Activated naive CD8-positive, alpha-beta T cell treated with anti-CD3 and anti-CD28 coated beads, Interleukin-2, amount 50 U/mL, for 24 hours (primary cell): ENCODE results near the gene AASS.

Experiments used
- ATAC-seq: fragments of 150-1000 bp; cut with Tn5 transposase; one replicate; pipeline ENCODE4 v1.10.0; 2021
- DNase-seq: peaks from one replicate; pipeline ENCODE4 v3.0.0; 2021
- H3K27ac Mint-ChIP-seq: one replicate; pipeline ENCODE4 v1.8.0; 2021; ENCODE audit warnings: mild to moderate bottlenecking, mixed read lengths
- H3K27me3 Mint-ChIP-seq: one replicate; pipeline ENCODE4 v1.8.0; 2021; ENCODE audit warnings: mixed read lengths
- H3K36me3 Mint-ChIP-seq: one replicate; pipeline ENCODE4 v1.8.0; 2021; ENCODE audit warnings: low read depth, mixed read lengths
- H3K4me1 Mint-ChIP-seq: one replicate; pipeline ENCODE4 v1.8.0; 2021; ENCODE audit warnings: mixed read lengths
- H3K4me3 Mint-ChIP-seq: one replicate; pipeline ENCODE4 v1.8.0; 2021; ENCODE audit warnings: mild to moderate bottlenecking, moderate library complexity, mixed read lengths
- H3K9me3 Mint-ChIP-seq: one replicate; pipeline ENCODE4 v1.8.0; 2021; ENCODE audit warnings: mixed read lengths

AASS gene

DNA sequence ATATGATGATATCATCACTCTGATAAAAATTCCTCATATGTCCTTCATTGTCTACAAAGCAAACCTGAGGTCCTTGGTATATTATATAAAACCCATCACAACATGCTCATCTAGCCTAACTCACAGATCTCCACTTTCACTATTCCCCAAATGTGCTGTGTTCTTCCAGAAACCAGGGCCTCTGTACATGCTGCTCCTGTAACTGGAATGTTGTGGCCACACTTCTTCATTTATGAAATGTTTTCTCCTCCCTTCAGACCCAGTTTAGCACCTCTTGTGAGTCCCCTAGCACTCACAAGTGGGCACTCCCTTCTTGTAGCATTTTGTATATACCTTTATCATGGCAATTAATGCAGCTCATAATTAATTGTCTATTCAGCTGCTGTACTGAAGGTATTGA is 61.9 kb downstream of the AASS start:
- ATAC-seq (no peak), DNase-seq (no peak)
- Mint-ChIP-seq H3K27me3 (no peaks in the 10 kb centered on the region), H3K27ac (no peak overlapping the region), H3K4me1 (no peaks in the 10 kb centered on the region), H3K9me3 (no peaks in the 10 kb centered on the region), H3K4me3 (no peak overlapping the region), H3K36me3 (no peaks in the 10 kb centered on the region)

DNA sequence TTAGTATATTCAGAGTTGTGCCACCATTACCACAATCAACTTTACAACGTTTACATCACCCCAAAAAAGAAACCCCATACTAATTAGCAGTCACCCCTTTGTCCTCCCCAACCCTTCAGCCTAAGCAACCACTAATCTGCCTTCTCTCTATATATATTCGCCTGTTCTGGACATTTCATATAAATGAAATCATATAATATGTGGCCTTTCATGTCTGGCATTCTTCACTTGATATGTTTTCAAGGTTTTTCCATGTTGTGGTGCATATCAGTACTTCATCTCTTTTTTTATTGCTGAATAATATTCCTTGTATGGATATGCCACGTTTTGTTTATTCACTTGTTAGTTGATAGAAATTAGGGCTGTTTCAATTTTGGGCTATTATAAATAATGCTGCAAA is 70.4 kb downstream of the AASS start:
- ATAC-seq (no peak), DNase-seq (no peak)
- Mint-ChIP-seq H3K4me1 (no peaks in the 10 kb centered on the region), H3K36me3 (no peaks in the 10 kb centered on the region), H3K27me3 (no peaks in the 10 kb centered on the region), H3K4me3 (no peak overlapping the region), H3K9me3 (no peaks in the 10 kb centered on the region), H3K27ac (no peak overlapping the region)

DNA sequence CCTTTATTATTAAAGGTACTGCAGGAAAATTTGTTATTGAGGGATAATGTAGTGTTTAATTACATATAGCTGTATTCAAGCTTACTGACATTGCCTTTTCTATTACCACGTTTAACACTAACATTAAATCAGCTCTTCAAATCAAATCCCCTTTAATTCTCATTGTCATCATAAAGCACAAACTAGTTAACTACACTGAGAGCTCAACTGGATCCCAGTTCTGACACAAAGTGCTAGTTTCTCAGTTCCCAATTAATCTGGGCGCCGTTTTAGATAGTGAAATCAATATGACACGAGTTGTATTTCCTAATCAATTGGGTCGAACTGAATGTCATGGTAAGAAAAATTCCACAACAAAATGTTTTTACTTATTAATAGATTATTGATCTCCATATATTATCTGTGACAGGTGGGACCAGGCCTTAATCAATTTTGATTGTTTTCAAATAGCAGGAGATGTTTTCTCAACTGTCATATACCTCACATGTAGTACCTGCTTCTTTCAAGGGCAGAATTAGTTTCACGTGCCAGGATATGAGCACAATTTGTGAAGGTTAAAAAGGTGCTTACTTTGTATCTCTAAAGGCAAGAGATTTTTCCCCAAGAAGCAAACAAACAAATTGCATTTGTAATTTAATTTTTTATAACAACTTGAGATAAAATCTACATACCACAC is 71.0 kb downstream of the AASS start:
- no peaks in the 10 kb centered on the region for H3K27me3 Mint-ChIP-seq
- H3K4me1 Mint-ChIP-seq = no peaks in the 10 kb centered on the region
- H3K4me3 Mint-ChIP-seq = no peak overlapping the region
- no peak for DNase-seq
- no peak for ATAC-seq
- no peaks in the 10 kb centered on the region for H3K9me3 Mint-ChIP-seq
- no peaks in the 10 kb centered on the region for H3K36me3 Mint-ChIP-seq
- no peak overlapping the region for H3K27ac Mint-ChIP-seq

DNA sequence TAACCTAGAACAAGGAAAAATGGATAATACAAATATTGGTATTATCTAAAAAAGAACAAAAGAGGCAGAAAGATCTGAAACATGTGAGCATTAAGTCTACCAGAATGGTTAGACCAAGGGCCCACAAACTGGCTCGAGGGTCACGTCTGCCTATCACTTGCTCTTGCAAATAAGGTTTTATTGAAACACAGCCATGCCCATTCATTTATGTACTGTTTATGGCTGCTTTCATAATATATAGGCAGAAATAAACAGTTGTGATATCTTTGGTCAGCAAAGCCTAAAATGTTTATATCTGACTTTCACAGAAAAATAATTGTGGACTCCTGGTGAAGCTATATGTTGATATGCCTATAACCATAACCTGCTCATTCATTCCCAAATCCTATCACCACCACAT is 71.8 kb downstream of the AASS start:
- ATAC-seq = no peak
- DNase-seq = no peak
- H3K36me3 Mint-ChIP-seq = no peaks in the 10 kb centered on the region
- H3K27me3 Mint-ChIP-seq = no peaks in the 10 kb centered on the region
- no peaks in the 10 kb centered on the region for H3K4me1 Mint-ChIP-seq
- no peak overlapping the region for H3K4me3 Mint-ChIP-seq
- no peaks in the 10 kb centered on the region for H3K9me3 Mint-ChIP-seq
- H3K27ac Mint-ChIP-seq = no peak overlapping the region

DNA sequence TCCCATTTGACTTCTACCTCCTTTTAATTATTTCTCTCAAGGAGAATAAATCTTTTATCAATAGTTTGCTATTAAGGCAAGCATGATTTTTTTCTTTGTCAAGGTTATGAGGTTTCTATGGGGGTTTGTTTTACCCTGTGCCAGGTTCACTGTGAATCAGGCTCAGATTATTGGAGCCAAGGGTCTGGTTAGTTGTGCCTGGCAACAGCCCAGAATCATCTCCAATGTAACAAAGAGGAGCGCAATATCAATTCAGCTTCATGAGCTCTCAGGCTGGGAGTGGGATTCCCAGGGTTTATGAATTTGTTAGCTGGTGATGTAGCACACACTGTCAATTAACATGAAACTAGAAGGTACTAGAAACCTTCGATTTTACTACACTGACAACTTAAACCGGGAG is 73.2 kb downstream of the AASS start:
- H3K4me1 Mint-ChIP-seq = no peaks in the 10 kb centered on the region
- ATAC-seq (no peak), DNase-seq (no peak)
- H3K27me3 Mint-ChIP-seq = no peaks in the 10 kb centered on the region
- H3K36me3 Mint-ChIP-seq = no peaks in the 10 kb centered on the region
- no peak overlapping the region for H3K4me3 Mint-ChIP-seq
- H3K27ac Mint-ChIP-seq = no peak overlapping the region
- no peaks in the 10 kb centered on the region for H3K9me3 Mint-ChIP-seq

DNA sequence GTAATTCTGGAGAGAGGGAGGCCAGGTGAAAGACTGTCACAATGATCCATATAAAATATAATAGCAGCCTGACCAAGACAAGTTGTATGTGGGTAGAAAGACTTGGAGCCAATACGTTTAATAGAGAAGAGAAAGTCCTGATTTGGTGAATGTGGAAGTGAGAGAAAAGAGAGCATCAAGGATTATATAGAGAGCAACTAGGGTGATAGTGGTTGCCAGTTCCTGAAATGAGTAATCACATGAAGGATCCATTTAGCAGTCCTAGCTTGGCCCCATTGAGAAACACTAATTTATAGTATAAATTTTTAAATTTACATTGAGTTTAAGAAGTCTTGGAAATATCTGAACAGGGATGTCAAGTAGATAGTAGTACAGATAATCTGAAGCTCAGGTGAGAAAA is 74.0 kb downstream of the AASS start:
- Mint-ChIP-seq H3K36me3 (no peaks in the 10 kb centered on the region), H3K27ac (no peak overlapping the region), H3K27me3 (no peaks in the 10 kb centered on the region), H3K4me1 (no peaks in the 10 kb centered on the region), H3K4me3 (no peak overlapping the region), H3K9me3 (no peaks in the 10 kb centered on the region)
- no peak for ATAC-seq
- no peak for DNase-seq

DNA sequence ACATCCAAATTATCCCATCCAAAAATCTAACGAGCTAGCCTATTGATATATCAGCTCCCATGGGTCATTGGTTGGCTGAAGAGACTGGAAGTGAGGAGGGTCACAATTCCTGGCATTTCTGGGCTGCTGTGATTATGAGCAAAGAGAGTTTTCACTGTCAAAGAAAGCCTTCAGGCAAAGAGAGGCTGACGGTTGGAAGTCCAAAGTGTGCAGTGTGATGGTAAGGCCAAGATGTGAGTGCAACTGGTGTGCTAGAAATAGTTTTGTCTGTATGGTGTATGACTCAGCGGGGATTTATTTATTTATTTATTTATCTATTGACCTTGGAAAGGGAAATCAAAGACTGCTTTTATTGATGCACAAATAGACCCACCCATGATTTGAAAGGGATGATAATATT is 75.0 kb downstream of the AASS start:
- ATAC-seq = no peak
- Mint-ChIP-seq H3K27me3 (no peaks in the 10 kb centered on the region), H3K36me3 (no peaks in the 10 kb centered on the region), H3K9me3 (no peaks in the 10 kb centered on the region), H3K27ac (no peak overlapping the region), H3K4me3 (no peak overlapping the region), H3K4me1 (no peaks in the 10 kb centered on the region)
- no peak for DNase-seq

DNA sequence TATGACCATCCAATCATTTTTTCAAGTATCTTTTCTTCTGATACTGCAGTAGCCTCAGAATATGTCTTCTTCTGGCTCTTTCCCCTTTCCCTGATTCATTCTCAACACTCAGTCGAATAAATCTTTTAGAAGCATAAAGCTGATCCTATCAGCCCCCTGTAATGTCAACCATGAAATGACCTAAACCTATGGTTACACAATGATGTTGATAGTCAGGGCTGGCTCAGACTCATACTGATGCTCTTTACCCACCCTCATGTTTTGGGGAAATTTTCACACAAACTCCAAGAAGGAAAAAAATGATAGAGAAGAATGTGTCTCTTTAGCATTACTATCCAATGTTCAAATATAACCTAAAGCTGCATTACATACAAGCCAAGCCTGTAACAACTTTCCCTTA is 76.0 kb downstream of the AASS start:
- no peak overlapping the region for H3K4me3 Mint-ChIP-seq
- H3K36me3 Mint-ChIP-seq = no peaks in the 10 kb centered on the region
- no peaks in the 10 kb centered on the region for H3K4me1 Mint-ChIP-seq
- no peaks in the 10 kb centered on the region for H3K9me3 Mint-ChIP-seq
- DNase-seq = no peak
- H3K27ac Mint-ChIP-seq = no peak overlapping the region
- no peaks in the 10 kb centered on the region for H3K27me3 Mint-ChIP-seq
- ATAC-seq = no peak

DNA sequence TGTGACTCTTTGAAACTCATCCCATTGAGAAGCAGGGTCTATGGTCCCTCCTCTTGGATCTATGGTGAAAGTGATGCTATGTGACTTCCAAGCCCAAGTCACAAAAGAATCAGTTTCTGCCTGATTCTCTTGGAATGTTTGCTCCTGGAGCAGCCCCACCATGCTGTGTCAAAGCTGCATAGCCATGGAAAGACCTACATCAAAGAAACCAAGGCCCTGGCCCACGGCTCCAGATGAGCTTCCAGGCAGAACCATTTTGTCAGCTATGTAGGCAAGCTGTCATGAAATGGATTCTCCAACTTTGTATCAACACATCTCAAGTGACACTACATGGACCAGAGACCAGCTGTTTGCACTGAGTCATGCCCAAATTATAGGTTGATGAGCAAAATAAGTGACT is 77.0 kb downstream of the AASS start:
- DNase-seq (no peak), ATAC-seq (no peak)
- no peak overlapping the region for H3K27ac Mint-ChIP-seq
- no peaks in the 10 kb centered on the region for H3K4me1 Mint-ChIP-seq
- H3K4me3 Mint-ChIP-seq = no peak overlapping the region
- H3K27me3 Mint-ChIP-seq = no peaks in the 10 kb centered on the region
- H3K9me3 Mint-ChIP-seq = no peaks in the 10 kb centered on the region
- H3K36me3 Mint-ChIP-seq = no peaks in the 10 kb centered on the region

DNA sequence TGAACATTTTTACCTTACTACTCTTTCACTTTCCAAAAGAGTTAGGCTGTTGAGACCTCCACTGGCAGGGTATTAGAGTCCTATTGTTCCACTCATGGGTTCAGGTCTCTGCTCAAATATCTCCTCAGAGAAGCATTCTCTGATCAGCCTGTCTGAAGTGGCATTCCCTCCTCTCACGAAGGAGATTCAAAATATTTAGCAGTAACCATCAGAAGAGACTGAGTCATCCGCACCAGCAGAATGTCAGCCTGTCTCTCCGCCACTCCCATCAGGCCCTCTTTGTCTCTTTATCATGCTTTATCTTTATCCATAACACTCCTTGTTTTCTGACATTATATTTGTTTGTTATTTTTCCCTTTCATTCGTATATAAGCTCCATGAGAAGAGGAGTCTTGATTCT is 79.1 kb downstream of the AASS start:
- H3K27me3 Mint-ChIP-seq = no peaks in the 10 kb centered on the region

DNA sequence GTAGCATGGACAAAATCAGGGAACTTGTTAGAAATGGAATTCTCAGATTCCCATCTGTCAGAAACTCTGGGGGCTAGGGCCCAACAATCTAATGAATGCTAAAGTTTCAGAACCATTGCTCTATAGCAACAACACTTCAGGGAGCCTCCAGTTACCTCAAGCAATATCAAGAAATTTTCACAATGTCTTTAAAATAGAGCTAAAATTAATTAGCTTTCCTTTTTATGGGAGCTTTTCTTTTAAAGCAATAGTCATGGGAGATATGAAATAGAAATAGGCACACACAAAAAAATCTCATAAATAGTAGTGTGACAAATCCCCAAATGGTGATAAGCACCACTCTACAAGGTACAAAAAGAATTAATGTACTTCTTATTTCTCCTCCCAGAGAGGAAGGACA is 80.9 kb downstream of the AASS start:
- Mint-ChIP-seq H3K36me3 (no peaks in the 10 kb centered on the region), H3K27me3 (no peaks in the 10 kb centered on the region), H3K4me1 (no peaks in the 10 kb centered on the region), H3K27ac (no peak overlapping the region), H3K9me3 (no peaks in the 10 kb centered on the region), H3K4me3 (no peak overlapping the region)
- DNase-seq (no peak), ATAC-seq (no peak)

More for the DNA sequence above, 79.1 kb downstream of the AASS start:
- H3K27ac Mint-ChIP-seq = no peak overlapping the region
- H3K36me3 Mint-ChIP-seq = no peaks in the 10 kb centered on the region
- H3K9me3 Mint-ChIP-seq = no peaks in the 10 kb centered on the region
- ATAC-seq (no peak), DNase-seq (no peak)
- H3K4me3 Mint-ChIP-seq = no peak overlapping the region
- H3K4me1 Mint-ChIP-seq = no peaks in the 10 kb centered on the region

DNA sequence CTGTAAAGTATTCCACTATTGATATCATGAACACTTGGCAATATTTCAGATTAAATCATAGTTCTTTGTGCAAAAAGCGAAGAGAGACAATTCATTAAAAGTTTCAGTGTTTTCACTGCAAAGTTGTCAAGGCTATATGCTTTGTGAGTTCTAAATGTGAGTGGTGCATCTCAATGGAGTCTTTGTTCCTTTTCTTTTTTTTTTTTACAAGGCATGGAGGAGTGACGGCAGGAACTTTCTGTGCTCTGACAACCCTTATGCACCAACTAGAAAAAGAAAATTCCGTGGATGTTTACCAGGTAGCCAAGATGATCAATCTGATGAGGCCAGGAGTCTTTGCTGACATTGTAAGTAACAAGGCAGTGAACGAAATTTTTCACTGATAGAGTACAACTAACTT is 84.5 kb downstream of the AASS start:
- Mint-ChIP-seq H3K4me3 (no peak overlapping the region), H3K9me3 (no peaks in the 10 kb centered on the region), H3K27ac (no peak overlapping the region), H3K4me1 (no peaks in the 10 kb centered on the region), H3K36me3 (no peaks in the 10 kb centered on the region), H3K27me3 (no peaks in the 10 kb centered on the region)
- ATAC-seq = no peak
- DNase-seq = no peak

DNA sequence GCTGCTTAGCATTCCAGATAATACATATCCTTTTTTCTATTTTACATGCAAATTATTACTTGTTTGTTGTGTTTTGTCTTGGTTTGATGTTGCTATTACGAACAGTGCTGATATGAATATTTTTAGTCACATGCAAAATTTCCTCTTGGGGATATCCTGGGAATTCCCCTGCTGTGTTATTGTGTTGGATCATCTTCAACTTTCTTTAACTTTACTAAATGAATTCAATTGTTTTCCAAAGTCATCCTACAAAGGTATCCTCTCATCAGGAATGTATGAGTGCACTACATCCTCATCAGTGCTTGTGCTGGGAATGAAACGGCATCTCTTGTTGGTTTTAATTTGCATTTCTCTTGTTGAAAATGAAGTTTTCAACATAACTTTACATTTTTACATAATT is 87.1 kb downstream of the AASS start:
- no peaks in the 10 kb centered on the region for H3K27me3 Mint-ChIP-seq
- H3K27ac Mint-ChIP-seq = no peak overlapping the region
- no peaks in the 10 kb centered on the region for H3K4me1 Mint-ChIP-seq
- H3K9me3 Mint-ChIP-seq = no peaks in the 10 kb centered on the region
- no peak overlapping the region for H3K4me3 Mint-ChIP-seq
- no peaks in the 10 kb centered on the region for H3K36me3 Mint-ChIP-seq
- ATAC-seq (no peak), DNase-seq (no peak)

DNA sequence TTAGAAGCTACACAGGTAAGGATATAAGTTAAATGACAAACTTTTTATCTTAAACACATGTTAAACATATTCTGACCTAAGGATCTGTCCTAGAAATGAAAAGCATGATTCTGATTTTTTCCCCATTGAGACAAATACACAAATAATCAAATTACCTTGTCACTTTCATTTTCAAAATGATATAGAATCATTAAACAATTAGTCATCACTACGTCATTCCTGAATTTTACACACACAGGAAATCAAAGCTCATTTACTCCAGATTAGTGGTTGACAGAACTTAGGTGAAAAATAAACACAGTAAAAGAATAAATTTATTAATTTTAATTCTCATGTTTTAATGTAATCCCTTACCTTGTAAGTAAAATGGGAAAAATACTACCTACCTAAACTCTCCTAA is 89.0 kb downstream of the AASS start:
- DNase-seq (no peak), ATAC-seq (no peak)
- H3K4me3 Mint-ChIP-seq = no peak overlapping the region
- H3K4me1 Mint-ChIP-seq = no peaks in the 10 kb centered on the region
- no peaks in the 10 kb centered on the region for H3K9me3 Mint-ChIP-seq
- H3K36me3 Mint-ChIP-seq = no peaks in the 10 kb centered on the region
- no peaks in the 10 kb centered on the region for H3K27me3 Mint-ChIP-seq
- H3K27ac Mint-ChIP-seq = no peak overlapping the region

DNA sequence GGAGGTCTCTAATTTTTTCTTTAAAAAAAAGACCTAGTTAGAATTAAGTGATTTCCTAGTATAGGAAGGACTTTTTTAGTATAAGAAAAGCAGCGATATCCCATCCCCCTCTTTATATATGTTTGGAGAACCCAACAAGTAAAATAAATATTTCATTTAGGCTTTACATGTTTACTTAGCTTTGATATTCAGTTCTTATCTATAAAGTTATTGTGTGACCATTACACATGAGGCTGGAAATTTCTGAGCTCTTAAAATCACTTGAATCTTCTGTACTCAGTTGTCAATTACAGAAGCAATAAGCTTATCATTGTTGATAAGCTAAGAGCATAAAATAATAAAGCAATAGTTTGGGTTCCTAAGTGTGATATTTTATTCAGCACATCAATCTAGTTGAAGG is 89.7 kb downstream of the AASS start:
- Mint-ChIP-seq H3K9me3 (no peaks in the 10 kb centered on the region), H3K4me3 (no peak overlapping the region), H3K27ac (no peak overlapping the region), H3K36me3 (no peaks in the 10 kb centered on the region), H3K27me3 (no peaks in the 10 kb centered on the region), H3K4me1 (no peaks in the 10 kb centered on the region)
- DNase-seq = no peak
- ATAC-seq = no peak

DNA sequence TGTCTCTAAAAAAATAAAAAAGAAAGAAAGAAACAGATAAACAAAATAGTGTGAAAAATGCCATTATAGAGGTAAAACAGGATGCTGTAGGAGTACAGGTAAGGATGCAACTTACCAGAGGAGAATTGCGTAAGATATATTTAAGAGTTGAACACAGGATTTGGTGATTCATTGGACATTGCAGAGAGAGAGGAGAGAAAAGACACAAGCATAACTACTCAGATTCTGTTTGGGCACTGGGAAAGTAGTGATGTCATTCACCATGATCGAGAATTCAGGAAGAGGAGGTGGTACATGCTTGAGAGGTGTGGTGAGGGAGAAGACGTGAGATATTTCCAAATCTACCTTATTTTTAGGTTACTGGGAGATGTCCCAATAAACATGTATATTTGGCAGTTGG is 97.6 kb downstream of the AASS start:
- Mint-ChIP-seq H3K27ac (no peak overlapping the region), H3K9me3 (no peaks in the 10 kb centered on the region), H3K27me3 (no peaks in the 10 kb centered on the region), H3K4me1 (no peaks in the 10 kb centered on the region), H3K36me3 (no peaks in the 10 kb centered on the region), H3K4me3 (no peak overlapping the region)
- DNase-seq (no peak), ATAC-seq (no peak)
